GM12892 (cell line): ENCODE results near the gene COL20A1.

Source experiments
- POLR2A ChIP-seq: IDR thresholded peaks from 2 replicates; pipeline ENCODE4 v1.6.1; 2011; ENCODE audit warnings: low read depth, low read length, control low read depth
- POLR2AphosphoS5 ChIP-seq: IDR thresholded peaks from 2 replicates; pipeline ENCODE4 v1.6.1; 2011; ENCODE audit warnings: low read depth, low read length, control low read depth

DNA sequence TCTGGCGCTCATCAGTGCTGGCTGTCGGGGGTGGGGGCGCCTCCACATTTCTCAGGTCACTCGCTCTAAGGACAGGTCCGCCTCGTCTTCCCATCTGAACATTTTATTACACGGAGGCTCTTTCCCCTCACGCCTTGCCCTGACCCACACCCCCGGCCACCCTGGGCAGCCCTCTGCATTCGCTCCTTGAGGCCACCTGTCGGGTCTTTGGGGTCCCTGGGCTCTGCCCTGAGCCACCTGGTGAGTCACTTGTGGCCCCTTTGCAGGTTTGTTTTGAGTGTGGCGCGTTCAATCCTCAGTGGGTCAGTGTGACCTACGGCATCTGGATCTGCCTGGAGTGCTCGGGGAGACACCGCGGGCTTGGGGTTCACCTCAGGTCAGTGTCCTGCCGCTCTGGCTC, 17.2 kb upstream of the COL20A1 start:
- TF ChIP-seq POLR2AphosphoS5 (no peak), POLR2A (no peak)
